ENCODE data around the gene ACBD3.
A peak's percentile ranks its signal among the peaks of the same experiment; 100 is the strongest.
"Not testable (repeated sequence)": the region's sequence is repeated elsewhere in the genome, so short reads cannot be mapped to it uniquely, and the experiment has no call there.

The ACBD3 gene

GRCh38 chr1:226216056-226216455 lies 29.5 kb upstream of the ACBD3 start:
- no peak overlapping the region for H3K27ac ChIP-seq
- no peaks in the 10 kb centered on the region for H3K36me3 ChIP-seq
- peaks cover 22% of the 10 kb centered on the region for H3K4me1 ChIP-seq
- H3K4me2 ChIP-seq, result peak overlapping the region; percentile 75
- H3K9me3 ChIP-seq, result no peaks in the 10 kb centered on the region
- peaks cover 54% of the 10 kb centered on the region for H3K27me3 ChIP-seq
- no peak overlapping the region for H3K4me3 ChIP-seq
- TF ChIP-seq Cebpa-rat (IDR thresholded peaks at IDR 0.05), result no peak
- H3K9ac ChIP-seq, result no peak overlapping the region
- peaks cover 27% of the 10 kb centered on the region for H4K20me1 ChIP-seq

- H3K4me3 ChIP-seq, result no peak overlapping the region
- no peaks in the 10 kb centered on the region for H3K36me3 ChIP-seq
- no peak overlapping the region for H3K9ac ChIP-seq
- peaks cover 22% of the 10 kb centered on the region for H3K4me1 ChIP-seq
- H3K27ac ChIP-seq, result no peak overlapping the region
- peak overlapping the region; percentile 75 for H3K4me2 ChIP-seq
- H3K27me3 ChIP-seq, result peaks cover 46% of the 10 kb centered on the region
- no peak for TF ChIP-seq Cebpa-rat (IDR thresholded peaks at IDR 0.05)
- peaks cover 20% of the 10 kb centered on the region for H4K20me1 ChIP-seq
- H3K9me3 ChIP-seq, result no peaks in the 10 kb centered on the region
Measured at GRCh38 chr1:226215239-226215638, 28.7 kb upstream of the ACBD3 start.

DNA sequence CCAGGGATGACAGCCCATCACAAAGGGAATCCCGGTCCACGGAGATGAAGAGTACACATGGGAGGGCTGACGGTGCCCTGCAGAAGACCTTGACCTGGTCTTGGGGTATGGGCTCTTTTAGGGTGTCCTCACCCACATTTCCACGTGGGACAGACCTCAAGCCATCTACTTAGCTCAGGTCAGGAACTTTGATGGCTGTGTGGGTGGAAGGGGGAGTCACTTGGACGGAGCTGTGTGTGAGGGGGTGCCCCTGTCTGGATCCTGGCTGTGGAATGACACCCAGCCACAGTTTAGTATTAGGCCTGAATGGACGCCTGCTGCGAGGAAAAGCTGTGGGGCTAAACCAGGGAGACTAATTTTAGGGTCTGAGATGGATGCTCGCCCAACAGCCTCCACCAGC lies 26.0 kb upstream of the ACBD3 start:
- Histone ChIP-seq H3K4me2 (no peak overlapping the region), H3K36me3 (no peaks in the 10 kb centered on the region), H3K9me3 (no peaks in the 10 kb centered on the region), H3K4me1 (peaks cover 22% of the 10 kb centered on the region), H3K4me3 (no peak overlapping the region), H3K27me3 (peaks cover 29% of the 10 kb centered on the region), H4K20me1 (peaks cover 19% of the 10 kb centered on the region), H3K9ac (no peak overlapping the region), H3K27ac (no peak overlapping the region)
- no peak for TF ChIP-seq Cebpa-rat (IDR thresholded peaks at IDR 0.05)

DNA sequence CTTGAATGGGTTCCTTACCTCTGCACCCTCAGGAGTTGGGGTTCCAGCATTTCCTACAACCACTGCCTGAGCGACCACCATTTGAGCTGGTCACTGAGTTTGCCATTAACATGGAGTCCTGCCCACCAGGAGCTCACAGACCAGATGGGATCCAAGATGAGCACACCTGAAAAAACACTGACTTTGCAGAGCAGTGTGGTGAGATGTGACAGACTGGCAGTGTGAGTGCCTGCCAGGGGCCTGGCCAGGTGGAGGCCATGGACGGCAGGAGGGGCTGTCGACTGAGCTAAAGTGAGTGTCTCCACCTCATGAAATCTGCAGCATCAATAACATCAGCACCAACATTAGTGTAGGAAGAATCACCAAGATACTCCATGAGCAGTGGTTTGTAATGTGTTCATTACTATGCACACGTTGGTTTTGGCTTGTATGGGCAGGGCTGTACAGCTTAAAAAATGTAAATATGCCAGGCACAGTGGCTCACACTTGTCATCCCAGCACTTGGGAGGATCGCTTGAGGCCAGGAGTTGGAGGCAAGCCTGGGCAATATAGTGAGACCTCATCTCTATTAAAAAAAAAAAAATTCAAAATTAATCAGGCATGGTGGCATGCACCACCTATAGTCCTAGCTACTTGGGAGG lies 24.8 kb upstream of the ACBD3 start:
- H3K4me3 ChIP-seq, result no peak overlapping the region
- H3K4me2 ChIP-seq, result no peak overlapping the region
- no peaks in the 10 kb centered on the region for H3K9me3 ChIP-seq
- H3K4me1 ChIP-seq, result peaks cover 21% of the 10 kb centered on the region
- peaks cover 17% of the 10 kb centered on the region for H3K27me3 ChIP-seq
- no peaks in the 10 kb centered on the region for H3K36me3 ChIP-seq
- peaks cover 18% of the 10 kb centered on the region for H4K20me1 ChIP-seq
- TF ChIP-seq Cebpa-rat (IDR thresholded peaks at IDR 0.05), result no peak
- H3K9ac ChIP-seq, result no peak overlapping the region
- no peak overlapping the region for H3K27ac ChIP-seq

DNA sequence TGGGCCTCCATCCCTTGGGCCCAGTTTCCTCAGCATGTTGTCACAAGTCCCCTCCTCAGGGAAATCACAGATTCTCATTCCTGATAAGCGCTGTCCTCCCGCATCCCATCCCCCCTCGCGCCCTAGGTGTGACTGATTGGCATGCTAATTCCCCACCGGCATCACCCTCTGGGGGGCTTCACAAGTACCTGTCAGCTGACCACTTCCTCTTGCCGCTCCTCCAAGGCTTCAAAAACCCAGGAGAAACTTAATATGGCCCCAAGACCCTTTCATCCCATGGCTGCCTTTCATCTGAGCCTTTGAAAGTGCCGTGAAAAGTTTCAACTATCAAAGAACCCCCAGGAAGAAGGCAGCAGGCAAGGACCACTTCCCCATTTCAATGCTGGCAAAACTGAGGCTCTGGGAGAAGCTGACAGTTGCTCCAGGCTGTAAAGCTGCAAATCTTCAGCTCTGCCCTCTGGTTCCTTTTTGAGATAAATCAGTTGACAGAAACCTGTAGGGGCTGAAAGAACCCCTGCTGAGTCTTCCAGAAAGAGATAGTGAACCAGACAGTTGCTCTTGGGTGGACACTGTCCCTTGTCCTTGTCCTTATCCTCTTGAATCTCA lies 24.1 kb upstream of the ACBD3 start:
- H3K4me2 ChIP-seq, result no peak overlapping the region
- no peak overlapping the region for H3K9ac ChIP-seq
- TF ChIP-seq Cebpa-rat (IDR thresholded peaks at IDR 0.05), result no peak
- H3K9me3 ChIP-seq, result no peaks in the 10 kb centered on the region
- no peak overlapping the region for H3K4me3 ChIP-seq
- H3K36me3 ChIP-seq, result no peaks in the 10 kb centered on the region
- H3K27ac ChIP-seq, result no peak overlapping the region
- H3K27me3 ChIP-seq, result peaks cover 11% of the 10 kb centered on the region
- H4K20me1 ChIP-seq, result peaks cover 12% of the 10 kb centered on the region
- peaks cover 15% of the 10 kb centered on the region for H3K4me1 ChIP-seq

GRCh38 chr1:226209307-226210059 lies 22.9 kb upstream of the ACBD3 start:
- H3K4me1 ChIP-seq, result peaks cover 3% of the 10 kb centered on the region

DNA sequence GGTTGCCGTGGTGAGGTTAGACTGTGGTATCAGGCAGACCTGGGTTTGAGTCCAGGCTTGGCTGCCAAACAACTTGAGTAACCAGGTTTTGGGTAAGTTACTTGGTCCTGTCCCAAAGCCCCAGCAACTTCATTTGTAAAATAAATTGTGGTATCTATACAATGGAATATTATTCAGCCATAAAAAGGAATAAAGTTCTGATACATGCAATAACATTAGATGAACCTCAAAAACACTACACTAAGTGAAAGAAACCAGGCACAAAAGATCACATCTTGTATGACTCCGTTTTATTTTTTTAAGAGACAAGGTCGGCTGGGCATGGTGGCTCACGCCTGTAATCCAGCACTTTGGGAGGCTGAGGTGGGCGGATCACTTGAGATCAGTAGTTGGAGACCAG lies 20.5 kb upstream of the ACBD3 start:
- H3K27ac ChIP-seq, result no peak overlapping the region
- no peaks in the 10 kb centered on the region for H3K4me1 ChIP-seq
- H4K20me1 ChIP-seq, result no peaks in the 10 kb centered on the region; the same call in 1 of the 2 replicates
- H3K9me3 ChIP-seq, result no peaks in the 10 kb centered on the region
- no peaks in the 10 kb centered on the region for H3K36me3 ChIP-seq
- no peak overlapping the region for H3K9ac ChIP-seq
- H3K27me3 ChIP-seq, result no peaks in the 10 kb centered on the region
- no peak overlapping the region for H3K4me2 ChIP-seq
- no peak for TF ChIP-seq Cebpa-rat (IDR thresholded peaks at IDR 0.05)
- H3K4me3 ChIP-seq, result no peak overlapping the region

More at GRCh38 chr1:226209307-226210059, 22.9 kb upstream of the ACBD3 start:
- Histone ChIP-seq H3K9ac (no peak overlapping the region), H3K27ac (no peak overlapping the region), H3K9me3 (no peaks in the 10 kb centered on the region), H3K36me3 (no peaks in the 10 kb centered on the region), H3K4me2 (no peak overlapping the region), H3K27me3 (0 out of 2 replicates have a peak, but pooled peaks cover 3% of the 10 kb centered on the region), H3K4me3 (no peak overlapping the region), H4K20me1 (no peaks in the 10 kb centered on the region; the same call in 1 of the 2 replicates)
- TF ChIP-seq Cebpa-rat (IDR thresholded peaks at IDR 0.05), result no peak

GRCh38 chr1:226204198-226204597 lies 17.7 kb upstream of the ACBD3 start:
- no peak overlapping the region for H3K4me2 ChIP-seq
- no peaks in the 10 kb centered on the region for H3K36me3 ChIP-seq
- H3K4me3 ChIP-seq, result no peak overlapping the region
- no peak overlapping the region for H3K9ac ChIP-seq
- no peak overlapping the region for H3K27ac ChIP-seq
- TF ChIP-seq Cebpa-rat (IDR thresholded peaks at IDR 0.05), result no peak
- no peaks in the 10 kb centered on the region for H3K27me3 ChIP-seq
- H4K20me1 ChIP-seq, result no peaks in the 10 kb centered on the region; the same call in 1 of the 2 replicates
- no peaks in the 10 kb centered on the region for H3K9me3 ChIP-seq
- H3K4me1 ChIP-seq, result peaks cover 7% of the 10 kb centered on the region

DNA sequence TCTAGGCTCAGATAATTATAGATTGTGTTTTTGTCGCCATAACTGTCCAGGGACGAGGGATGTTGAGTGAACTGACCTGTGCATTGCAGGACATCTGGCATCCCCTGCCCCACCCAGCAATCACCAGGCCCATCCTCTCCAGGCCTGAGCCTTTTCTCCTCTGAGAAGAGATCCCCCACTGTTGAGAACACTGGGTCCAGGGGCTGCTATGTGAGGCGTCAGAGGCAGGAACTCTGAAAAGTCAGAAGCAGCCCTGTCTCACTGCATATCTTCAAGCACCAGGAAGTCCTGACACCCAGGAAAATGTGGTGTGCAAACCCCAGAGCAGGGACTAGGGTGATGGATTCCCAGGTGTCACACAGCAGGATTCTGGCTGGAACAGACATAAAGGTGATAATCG lies 17.1 kb upstream of the ACBD3 start:
- Histone ChIP-seq H3K4me1 (peaks cover 7% of the 10 kb centered on the region), H3K9me3 (no peaks in the 10 kb centered on the region), H3K27ac (no peak overlapping the region), H3K4me2 (no peak overlapping the region), H4K20me1 (no peaks in the 10 kb centered on the region), H3K27me3 (no peaks in the 10 kb centered on the region), H3K4me3 (no peak overlapping the region), H3K36me3 (no peaks in the 10 kb centered on the region), H3K9ac (no peak overlapping the region)
- no peak for TF ChIP-seq Cebpa-rat (IDR thresholded peaks at IDR 0.05)

GRCh38 chr1:226203240-226203639 lies 16.7 kb upstream of the ACBD3 start:
- Histone ChIP-seq H3K9ac (no peak overlapping the region), H3K27me3 (no peaks in the 10 kb centered on the region), H3K4me3 (no peak overlapping the region), H3K4me2 (no peak overlapping the region), H3K9me3 (no peaks in the 10 kb centered on the region), H3K36me3 (no peaks in the 10 kb centered on the region), H4K20me1 (no peaks in the 10 kb centered on the region), H3K27ac (no peak overlapping the region), H3K4me1 (peaks cover 7% of the 10 kb centered on the region)
- TF ChIP-seq Cebpa-rat (IDR thresholded peaks at IDR 0.05), result no peak

GRCh38 chr1:226202666-226203065 lies 16.1 kb upstream of the ACBD3 start:
- H3K27ac ChIP-seq, H3K4me1 ChIP-seq, H3K36me3 ChIP-seq, H4K20me1 ChIP-seq, H3K9me3 ChIP-seq, H3K27me3 ChIP-seq, H3K9ac ChIP-seq, H3K4me3 ChIP-seq, H3K4me2 ChIP-seq: not testable (repeated sequence)

All from BLaER1 (cell line).